A673 (cell line): ENCODE results near the gene ATF2. TPM values are rescaled to one million over a fixed set of nuclear protein-coding genes. Genes with fewer than 3 reads are reported as not detected.

Experiments used
- BruUV-seq: library from RNA; stranded (reverse); fragments of 400-500 nt; replicated peaks from 2 replicates; lab custom pipeline; 2021; lab: Mats Ljungman, UMichigan
- CTCF ChIA-PET: fragments of 300-600 bp; sonication (Branson Sonifier 250); formaldehyde crosslinking; loops from one replicate; lab custom pipeline; 2022; ENCODE audit warnings: antibody characterized with exemption; lab: Charles Lee
- POLR2A ChIA-PET: fragments of 300-600 bp; sonication (Branson Sonifier 250); formaldehyde crosslinking; loops from one replicate; lab custom pipeline; 2022; ENCODE audit warnings: antibody characterized with exemption; ENCODE audit not compliant: low non-redundant PET; lab: Charles Lee
- DNase-seq: peaks from one replicate; pipeline ENCODE4 v3.0.0-alpha.2; 2015; ENCODE audit warnings: low spot score
- H3K27ac ChIP-seq: fragments of 200-600 bp; sonication (generic); 2 replicates; pipeline ENCODE4 v1.5.1; 2016; ENCODE audit warnings: mixed run types, low read depth, mild to moderate bottlenecking, mixed read lengths, antibody characterized with exemption, low read length; ENCODE audit not compliant: poor library complexity, severe bottlenecking
- H3K27me3 ChIP-seq: fragments of 200-600 bp; sonication (generic); replicated peaks from 2 replicates; pipeline ENCODE4 v1.6.1; 2017; ENCODE audit warnings: mixed run types, low read depth, mild to moderate bottlenecking, mixed read lengths, antibody characterized with exemption, low read length; ENCODE audit not compliant: insufficient read depth, poor library complexity
- H3K36me3 ChIP-seq: fragments of 200-600 bp; sonication (generic); 2 replicates; pipeline ENCODE4 v1.6.1; 2016; ENCODE audit warnings: mixed run types, mild to moderate bottlenecking, mixed read lengths, antibody characterized with exemption, low read length; ENCODE audit not compliant: insufficient read depth, poor library complexity, severe bottlenecking
- H3K4me1 ChIP-seq: fragments of 200-600 bp; sonication (generic); 2 replicates; pipeline ENCODE4 v1.6.1; 2017; ENCODE audit warnings: mixed run types, mild to moderate bottlenecking, mixed read lengths, antibody characterized with exemption, low read length; ENCODE audit not compliant: insufficient read depth, poor library complexity, severe bottlenecking
- H3K4me3 ChIP-seq: fragments of 200-600 bp; sonication (generic); 2 replicates; pipeline ENCODE4 v1.5.1; 2016; ENCODE audit warnings: low read depth, mixed run types, mild to moderate bottlenecking, mixed read lengths, low read length; ENCODE audit not compliant: poor library complexity, severe bottlenecking
- H3K9me3 ChIP-seq: fragments of 200-600 bp; sonication (generic); 2 replicates; pipeline ENCODE4 v1.6.1; 2016; ENCODE audit warnings: mixed run types, low read depth, mild to moderate bottlenecking, mixed read lengths, antibody characterized with exemption, low read length; ENCODE audit not compliant: poor library complexity, severe bottlenecking
- CTCF ChIP-seq: fragments of 300-800, 200-600 bp; sonication (generic); conservative IDR thresholded peaks from 2 replicates; pipeline ENCODE4 v1.5.1; 2017; ENCODE audit warnings: low read depth, mild to moderate bottlenecking, antibody characterized with exemption, low read length, moderate library complexity, mixed read lengths
- EZH2 ChIP-seq: fragments of 200-600 bp; sonication (generic); IDR thresholded peaks from 2 replicates; pipeline ENCODE4 v1.6.1; 2017; ENCODE audit warnings: borderline replicate concordance, low read depth, mild to moderate bottlenecking, mixed read lengths, antibody characterized with exemption, low read length; ENCODE audit not compliant: poor library complexity, severe bottlenecking
- intact Hi-C: fragments of 100-400 bp; cut with micrococcal nuclease; formaldehyde crosslinking; loops from one replicate; pipeline ENCODE4 v1.10.0; 2022; ENCODE audit not compliant: unreplicated experiment
- total RNA-seq: library from RNA; stranded (reverse); gene quantifications from 2 replicates; pipeline ENCODE4 v1.2.3, GENCODE V29; 2021

The ATF2 gene
- total RNA-seq, 1 experiment from 2014 or later = 50.3 TPM

DNA sequence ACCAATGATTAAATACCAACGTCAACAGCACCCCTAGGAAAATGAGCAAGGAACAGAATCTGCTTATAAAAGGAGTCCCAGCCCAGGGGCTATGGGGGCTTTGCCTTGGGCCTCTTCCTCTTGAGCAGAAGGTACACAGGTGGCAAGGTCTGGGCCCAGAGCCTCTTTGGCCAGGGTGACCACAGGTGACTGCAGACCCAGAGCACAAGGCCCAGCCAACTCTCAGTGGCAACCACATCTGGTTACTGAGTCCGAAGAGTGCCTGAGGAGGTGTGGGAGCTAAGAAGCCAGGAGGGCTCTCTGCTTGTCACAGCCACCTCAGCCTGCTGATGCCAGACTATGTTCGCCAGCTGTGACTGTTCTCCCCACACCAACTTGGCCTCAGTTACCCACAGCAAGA lies 128.5 kb downstream of the ATF2 start:
- H3K9me3 ChIP-seq = no peaks in the 10 kb centered on the region
- H3K4me3 ChIP-seq = no peak overlapping the region
- no peak overlapping the region for H3K27ac ChIP-seq
- no peak for DNase-seq
- no peak for TF ChIP-seq CTCF
- TF ChIP-seq EZH2 = no peak
- BruUV-seq = no TSS peak
- intact Hi-C loops = loop anchor here (10.0 kb wide), 2 partner anchors 145 to 245 kb away; partner anchors contain the start of gene ATP5MC3
- H3K27me3 ChIP-seq = no peaks in the 10 kb centered on the region
- no peaks in the 10 kb centered on the region for H3K4me1 ChIP-seq
- ChIA-PET CTCF (no interaction called here), POLR2A (no interaction called here)
- no peaks in the 10 kb centered on the region for H3K36me3 ChIP-seq

- no TSS peak for BruUV-seq
- Histone ChIP-seq H3K27ac (no peak overlapping the region), H3K27me3 (no peaks in the 10 kb centered on the region), H3K9me3 (no peaks in the 10 kb centered on the region), H3K4me3 (no peak overlapping the region), H3K36me3 (no peaks in the 10 kb centered on the region), H3K4me1 (no peaks in the 10 kb centered on the region)
- TF ChIP-seq EZH2 = no peak
- no peak for TF ChIP-seq CTCF
- intact Hi-C loops = loop anchor here (10.0 kb wide), 2 partner anchors 146 to 246 kb away; partner anchors contain the start of gene ATP5MC3
- ChIA-PET POLR2A (no interaction called here), CTCF (no interaction called here)
- DNase-seq = no peak
These were observed 129.0 kb downstream of the ATF2 start for GRCh38 chr2:175039031-175039430.

GRCh38 chr2:175037941-175038340 lies 130.1 kb downstream of the ATF2 start:
- ChIA-PET CTCF (interaction anchor here (0.6 kb wide), 1 partner anchor 259 kb away, joined by 6 read pairs; no protein-coding TSS in a partner anchor), POLR2A (no interaction called here)
- no peaks in the 10 kb centered on the region for H3K4me1 ChIP-seq
- H3K9me3 ChIP-seq = no peaks in the 10 kb centered on the region
- H3K36me3 ChIP-seq = no peaks in the 10 kb centered on the region
- TF ChIP-seq CTCF (no peak), EZH2 (no peak)
- no TSS peak for BruUV-seq
- no peak for DNase-seq
- H3K4me3 ChIP-seq = no peak overlapping the region
- intact Hi-C loops = loop anchor here (10.0 kb wide), 2 partner anchors 147 to 247 kb away; partner anchors contain the start of gene ATP5MC3
- H3K27me3 ChIP-seq = no peaks in the 10 kb centered on the region
- H3K27ac ChIP-seq = no peak overlapping the region
